ENCODE measurements around the gene NUMA1. TPM values are rescaled to one million over a fixed set of nuclear protein-coding genes. Genes with fewer than 3 reads are reported as not detected.

Gene NUMA1
- total and polyA plus RNA-seq, 2 of the 8 experiments (the other 6 are each of a cell fraction or from before 2014, with no cell fraction given): 101 to 107 TPM

DNA sequence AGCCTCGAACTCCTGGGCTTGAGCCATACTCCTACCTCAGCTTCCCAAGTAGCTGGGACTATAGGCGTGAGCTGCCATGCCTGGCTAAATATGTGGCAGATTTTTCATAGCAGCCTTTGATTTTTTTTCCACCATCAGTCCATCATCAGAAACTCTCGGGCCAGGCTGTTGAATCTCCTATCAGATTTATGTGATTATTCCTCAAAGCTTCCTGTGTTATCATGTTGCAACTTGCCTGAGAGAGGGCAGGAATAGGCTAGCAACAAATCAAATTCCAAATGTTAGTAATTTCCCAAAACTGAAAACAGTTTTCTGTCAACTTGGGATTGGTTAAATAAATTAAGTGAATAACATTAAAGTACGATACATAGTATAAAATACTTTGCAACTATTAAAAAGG lies 3.7 kb upstream of the NUMA1 start (continued):
- no peak for TF ChIP-seq HDAC6 (IDR thresholded peaks at IDR 0.05; ENCODE audit: low read depth, low read length)
- no peak for TF ChIP-seq CHD7 (IDR thresholded peaks at IDR 0.05; ENCODE audit: insufficient replicate concordance, low read length)
- TF ChIP-seq CTCF (IDR thresholded peaks at IDR 0.05; ENCODE audit: control extremely low read depth in 1 of 3, insufficient read depth in 1 of 3, low read depth in 1 of 3, low read length in 3 of 3): no peak
- TF ChIP-seq TBP (IDR thresholded peaks at IDR 0.05; ENCODE audit: low read depth, low read length): no peak
- TF ChIP-seq TEAD4 (IDR thresholded peaks at IDR 0.05; ENCODE audit: low read depth, low read length): no peak
- no peak for TF ChIP-seq SRF (IDR thresholded peaks at IDR 0.05; ENCODE audit: low read depth, low read length)
- no peak for TF ChIP-seq EGR1 (IDR thresholded peaks at IDR 0.05; ENCODE audit: borderline replicate concordance, low read depth, low read length)
